Common myeloid progenitor, CD34-positive (primary cell): ENCODE measurements around the gene PROX1.

Experiments
- CTCF ChIA-PET: fragments of 350-600 bp; sonication (Branson Sonifier 250); formaldehyde crosslinking; loops from one replicate; lab custom pipeline; 2021; ENCODE audit warnings: antibody characterized with exemption; lab: Charles Lee
- POLR2A ChIA-PET: fragments of 350-600 bp; sonication (Branson Sonifier 250); formaldehyde crosslinking; loops from one replicate; lab custom pipeline; 2021; ENCODE audit warnings: antibody characterized with exemption; lab: Charles Lee
- DNase-seq, 3 donors: peaks; one replicate each; pipeline versions ENCODE4 v3.0.0 to v3.0.0-alpha.2; 2013
- H3K27ac ChIP-seq, 2 experiments: 1 replicate in 1 of 2; 2 replicates in 1 of 2; pipeline ENCODE4 v1.7.0; 2013; ENCODE audit warnings: inconsistent platforms in 2 of 2, low read length in 2 of 2, mild to moderate bottlenecking in 2 of 2, low read depth in 1 of 2, moderate library complexity in 1 of 2; ENCODE audit not compliant: severe bottlenecking in 2 of 2, insufficient read depth in 1 of 2, poor library complexity in 1 of 2
- H3K27me3 ChIP-seq, 5 experiments: replicated peaks in 2 of 5; 1 replicate in 3 of 5; 2 replicates in 2 of 5; pipeline versions ENCODE4 v1.6.1 to v1.7.0; 2013; ENCODE audit warnings: low read length in 4 of 5, mild to moderate bottlenecking in 2 of 5, moderate library complexity in 2 of 5, inconsistent platforms in 1 of 5; ENCODE audit not compliant: insufficient read depth in 5 of 5, control insufficient read depth in 4 of 5
- H3K36me3 ChIP-seq, 4 experiments: 1 replicate in 2 of 4; 2 replicates in 2 of 4; pipeline versions ENCODE4 v1.6.1 to v1.7.0; 2013; ENCODE audit warnings: low read length in 3 of 4, control low read depth in 1 of 4, mild to moderate bottlenecking in 1 of 4; ENCODE audit not compliant: control insufficient read depth in 4 of 4, insufficient read depth in 4 of 4
- H3K4me1 ChIP-seq, 4 experiments: 1 replicate in 3 of 4; 2 replicates in 1 of 4; pipeline versions ENCODE4 v1.6.1 to v1.7.1; 2013; ENCODE audit warnings: low read length in 3 of 4, mild to moderate bottlenecking in 3 of 4, control low read depth in 1 of 4, inconsistent platforms in 1 of 4, moderate library complexity in 1 of 4; ENCODE audit not compliant: control insufficient read depth in 4 of 4, insufficient read depth in 4 of 4; ENCODE audit errors: control extremely low read depth in 1 of 4
- H3K4me3 ChIP-seq, 7 experiments: 1 replicate in 4 of 7; 2 replicates in 3 of 7; pipeline versions ENCODE4 v1.5.1 to v1.7.0; 2013; ENCODE audit warnings: mild to moderate bottlenecking in 7 of 7, low read length in 6 of 7, moderate library complexity in 6 of 7, inconsistent platforms in 2 of 7, low read depth in 2 of 7, control low read depth in 1 of 7; ENCODE audit not compliant: insufficient read depth in 4 of 7, control insufficient read depth in 1 of 7; ENCODE audit errors: extremely low read depth in 1 of 7
- H3K9me3 ChIP-seq, 5 experiments: 1 replicate in 4 of 5; 2 replicates in 1 of 5; pipeline versions ENCODE4 v1.6.1 to v1.7.1; 2013; ENCODE audit warnings: low read length in 4 of 5, mild to moderate bottlenecking in 2 of 5, inconsistent platforms in 1 of 5, low read depth in 1 of 5, moderate library complexity in 1 of 5; ENCODE audit not compliant: control insufficient read depth in 4 of 5, insufficient read depth in 2 of 5; ENCODE audit errors: control extremely low read depth in 1 of 5
- WGBS: methylation state at CpG from one replicate; pipeline ENCODE4 v1.1.5; 2013; ENCODE audit not compliant: insufficient coverage; 5-methylcytosine and 5-hydroxymethylcytosine counted together

The PROX1 gene

DNA sequence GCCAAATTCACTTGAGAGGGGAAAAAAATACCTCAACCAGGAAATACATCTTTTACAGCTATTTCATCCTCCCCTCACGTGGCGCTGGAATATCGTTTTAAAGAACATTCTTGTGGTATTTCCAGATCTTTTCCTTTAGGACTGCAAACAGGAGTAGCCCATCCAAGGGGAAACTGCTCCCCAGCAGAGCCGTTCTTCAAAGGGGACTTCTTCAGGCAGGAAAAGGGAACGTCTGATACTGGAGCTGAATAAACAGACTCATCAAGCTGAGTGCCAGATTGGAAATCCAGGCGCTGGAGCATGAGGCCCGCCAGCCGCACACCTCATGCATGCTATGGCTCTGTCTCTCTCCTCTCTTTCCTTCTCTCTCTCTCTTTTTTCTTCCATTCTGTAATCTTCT, 34.0 kb upstream of the PROX1 start:
- Histone ChIP-seq H3K36me3 (no peaks in the 10 kb centered on the region), H3K27ac (no peak overlapping the region), H3K27me3 (peaks cover 0 to 2% (median 0%) of the 10 kb centered on the region in 5 experiments), H3K9me3 (no peaks in the 10 kb centered on the region), H3K4me1 (no peaks in the 10 kb centered on the region), H3K4me3 (no peak overlapping the region)
- 62% methylated on average over 6 of the region's 8 CpGs for WGBS
- no peak for DNase-seq
- POLR2A ChIA-PET = no interaction called here
- CTCF ChIA-PET = no interaction called here

DNA sequence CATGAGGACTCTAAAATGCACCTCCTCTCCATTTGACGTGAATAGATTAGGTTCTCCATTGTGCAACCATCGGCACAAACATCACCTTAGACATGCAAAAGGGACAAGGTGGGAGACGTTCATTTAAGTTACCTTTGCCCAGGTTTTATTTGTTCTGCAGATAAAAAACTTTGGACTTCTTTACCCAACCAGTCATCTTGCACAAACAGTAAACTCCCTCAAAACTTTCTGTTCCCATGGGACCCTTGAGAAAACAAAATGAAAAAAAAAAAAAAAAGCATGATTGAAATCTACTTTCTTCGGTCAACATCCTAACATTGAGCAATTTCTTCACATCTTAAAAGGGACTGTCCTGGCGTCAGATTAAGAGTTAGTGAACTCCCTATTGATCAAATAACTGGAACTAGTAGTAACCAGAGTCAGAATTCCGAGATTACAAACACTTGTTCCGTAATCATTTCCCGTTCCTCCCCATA, 31.4 kb upstream of the PROX1 start:
- 95% methylated on average over 4 of the region's 8 CpGs for WGBS
- Histone ChIP-seq H3K27me3 (peaks cover 0 to 2% (median 0%) of the 10 kb centered on the region in 5 experiments), H3K4me3 (no peak overlapping the region), H3K9me3 (no peaks in the 10 kb centered on the region), H3K4me1 (no peaks in the 10 kb centered on the region), H3K27ac (no peak overlapping the region), H3K36me3 (no peaks in the 10 kb centered on the region)
- DNase-seq = no peak
- ChIA-PET POLR2A (no interaction called here), CTCF (no interaction called here)

DNA sequence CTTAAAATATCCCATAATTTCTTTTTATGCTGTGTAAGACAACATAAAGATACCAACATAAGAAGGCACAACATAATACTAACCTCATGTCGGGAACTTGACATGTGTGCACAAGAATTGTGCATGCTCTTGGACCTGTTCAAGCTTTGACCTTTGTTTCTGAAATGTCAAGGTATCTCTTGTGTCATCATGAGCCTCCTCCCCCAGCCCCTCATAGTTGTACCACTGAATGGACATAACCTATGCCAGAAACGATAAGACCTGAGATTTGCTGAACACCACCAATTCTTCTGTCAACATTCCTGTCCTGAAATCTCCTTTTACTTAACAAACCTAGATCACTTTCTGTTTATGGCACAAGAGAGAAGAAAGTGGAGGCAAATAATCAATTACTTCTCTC, 29.4 kb upstream of the PROX1 start:
- H3K36me3 ChIP-seq = no peaks in the 10 kb centered on the region
- 92% methylated on average over 2 of the region's 2 CpGs for WGBS
- DNase-seq = no peak
- peaks cover 0 to 8% (median 2%) of the 10 kb centered on the region in 5 experiments for H3K27me3 ChIP-seq
- CTCF ChIA-PET = no interaction called here
- H3K27ac ChIP-seq = no peak overlapping the region
- H3K4me1 ChIP-seq = no peaks in the 10 kb centered on the region
- POLR2A ChIA-PET = no interaction called here
- no peaks in the 10 kb centered on the region for H3K9me3 ChIP-seq
- H3K4me3 ChIP-seq = no peak overlapping the region

GRCh38 chr1:213960963-213961362, 26.8 kb upstream of the PROX1 start:
- no peaks in the 10 kb centered on the region for H3K9me3 ChIP-seq
- DNase-seq = no peak
- peaks cover 0 to 6% (median 2%) of the 10 kb centered on the region in 5 experiments for H3K27me3 ChIP-seq
- 100% methylated on average over 2 of the region's 2 CpGs for WGBS
- ChIA-PET POLR2A (no interaction called here), CTCF (no interaction called here)
- no peak overlapping the region for H3K4me3 ChIP-seq
- no peak overlapping the region for H3K27ac ChIP-seq
- no peaks in the 10 kb centered on the region for H3K36me3 ChIP-seq
- H3K4me1 ChIP-seq = no peaks in the 10 kb centered on the region

DNA sequence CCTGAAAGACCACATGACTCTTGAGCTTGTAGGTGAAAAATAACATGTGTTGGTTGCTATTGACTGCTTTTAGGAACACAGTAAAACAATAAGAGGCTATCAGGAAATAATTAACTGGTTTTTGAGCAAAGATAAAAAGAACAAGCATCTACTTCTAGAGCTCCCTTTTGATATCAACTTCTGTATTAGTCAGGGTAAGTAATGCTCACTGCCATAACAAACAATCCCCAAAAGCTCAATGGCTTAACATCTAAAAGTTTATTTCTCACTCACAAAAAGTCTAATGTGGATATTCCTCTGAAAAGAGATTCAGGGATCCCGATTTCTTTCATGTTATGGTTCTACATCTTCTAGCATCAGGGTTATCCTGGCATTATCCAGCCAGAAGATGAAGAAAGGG, 25.3 kb upstream of the PROX1 start:
- peaks cover 0 to 6% (median 3%) of the 10 kb centered on the region in 5 experiments for H3K27me3 ChIP-seq
- ChIA-PET CTCF (no interaction called here), POLR2A (no interaction called here)
- DNase-seq = no peak
- no peaks in the 10 kb centered on the region for H3K36me3 ChIP-seq
- no peak overlapping the region for H3K4me3 ChIP-seq
- H3K27ac ChIP-seq = no peak overlapping the region
- WGBS = 100% methylated on average over 1 of the region's 1 CpG
- H3K9me3 ChIP-seq = no peaks in the 10 kb centered on the region
- H3K4me1 ChIP-seq = no peaks in the 10 kb centered on the region

- Histone ChIP-seq H3K9me3 (no peaks in the 10 kb centered on the region), H3K27me3 (peaks cover 2 to 9% (median 5%) of the 10 kb centered on the region in 5 experiments), H3K4me1 (no peaks in the 10 kb centered on the region), H3K27ac (no peak overlapping the region), H3K4me3 (no peak overlapping the region), H3K36me3 (no peaks in the 10 kb centered on the region)
- WGBS = 93% methylated on average over 3 of the region's 5 CpGs
- no peak for DNase-seq
- ChIA-PET POLR2A (no interaction called here), CTCF (no interaction called here)
Observed at GRCh38 chr1:213966122-213966521, 21.7 kb upstream of the PROX1 start.

DNA sequence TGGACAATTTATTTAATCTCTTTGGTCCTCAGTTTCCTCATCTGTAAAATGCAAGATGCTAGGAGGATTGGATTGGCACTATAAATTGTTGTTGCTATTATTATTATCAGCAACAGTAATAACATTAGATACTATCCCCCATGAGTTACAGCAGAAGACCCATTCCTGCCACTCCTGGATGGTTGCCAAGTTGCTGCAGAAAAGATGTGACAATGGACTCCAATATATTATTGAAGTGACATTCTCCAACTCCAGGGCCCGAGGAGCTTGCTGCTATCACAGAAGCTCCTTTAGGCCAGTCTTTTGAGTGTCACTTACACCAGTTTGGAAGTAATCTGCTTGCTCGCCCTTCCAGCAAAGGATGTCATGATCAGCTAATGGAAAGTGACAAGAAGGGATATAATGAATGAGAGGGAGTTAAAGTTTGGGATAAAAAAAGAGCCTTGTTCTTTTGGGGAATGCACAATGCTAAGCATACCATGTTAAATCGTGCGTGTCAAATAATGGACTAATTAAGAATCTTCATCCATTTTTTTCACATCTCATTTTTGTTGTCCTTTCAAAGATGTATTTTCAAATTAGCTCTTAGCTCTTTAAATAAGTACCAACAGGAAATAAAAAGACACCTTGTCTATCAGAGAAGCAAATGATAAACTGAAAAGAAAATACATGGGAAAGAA, 19.5 kb upstream of the PROX1 start:
- Histone ChIP-seq H3K4me3 (no peak overlapping the region), H3K9me3 (no peaks in the 10 kb centered on the region), H3K36me3 (no peaks in the 10 kb centered on the region), H3K27me3 (peaks cover 3 to 5% (median 3%) of the 10 kb centered on the region in 5 experiments), H3K27ac (no peak overlapping the region), H3K4me1 (no peaks in the 10 kb centered on the region)
- DNase-seq = no peak
- POLR2A ChIA-PET = no interaction called here
- CTCF ChIA-PET = no interaction called here
- 90% methylated on average over 2 of the region's 4 CpGs for WGBS
